Measurements from ENCODE around the gene ATP6V1F.

The ATP6V1F gene

GRCh38 chr7:128882134-128882533 lies 19.5 kb downstream of the ATP6V1F start:
- DNase-seq (ENCODE audit: low read depth, low spot score), result no peak

GRCh38 chr7:128883622-128884448 lies 21.2 kb downstream of the ATP6V1F start:
- DNase-seq (ENCODE audit: low read depth, low spot score), result no peak

- no peak for DNase-seq (ENCODE audit: low read depth, low spot score)
These were observed 22.1 kb downstream of the ATP6V1F start for GRCh38 chr7:128884561-128885369.

- DNase-seq (ENCODE audit: low read depth, low spot score), result no peak
These were observed 22.9 kb downstream of the ATP6V1F start for GRCh38 chr7:128885370-128886187.

- no peak for DNase-seq (ENCODE audit: low read depth, low spot score)
These were observed 23.9 kb downstream of the ATP6V1F start for GRCh38 chr7:128886391-128887168.

- no peak for DNase-seq (ENCODE audit: low read depth, low spot score)
These were observed 24.7 kb downstream of the ATP6V1F start for GRCh38 chr7:128887169-128888038.

- DNase-seq (ENCODE audit: low read depth, low spot score), result no peak
These were observed 25.5 kb downstream of the ATP6V1F start for GRCh38 chr7:128888039-128888755.

- no peak for DNase-seq (ENCODE audit: low read depth, low spot score)
These were observed 26.1 kb downstream of the ATP6V1F start for GRCh38 chr7:128888756-128889095.

GRCh38 chr7:128889121-128889520 lies 26.5 kb downstream of the ATP6V1F start:
- DNase-seq (ENCODE audit: low read depth, low spot score), result no peak

- no peak for DNase-seq (ENCODE audit: low read depth, low spot score)
These were observed 27.9 kb downstream of the ATP6V1F start for GRCh38 chr7:128890306-128891109.

- DNase-seq (ENCODE audit: low read depth, low spot score), result no peak
These were observed 28.7 kb downstream of the ATP6V1F start for GRCh38 chr7:128891110-128891941.

- no peak for DNase-seq (ENCODE audit: low read depth, low spot score)
These were observed 29.2 kb downstream of the ATP6V1F start for GRCh38 chr7:128891942-128892269.

- no peak for DNase-seq (ENCODE audit: low read depth, low spot score)
These were observed 30.0 kb downstream of the ATP6V1F start for GRCh38 chr7:128892521-128893250.

- DNase-seq (ENCODE audit: low read depth, low spot score), result no peak
These were observed 30.8 kb downstream of the ATP6V1F start for GRCh38 chr7:128893251-128894100.

GRCh38 chr7:128894101-128894440 lies 31.4 kb downstream of the ATP6V1F start:
- DNase-seq (ENCODE audit: low read depth, low spot score), result no peak

GRCh38 chr7:128895320-128895719 lies 32.7 kb downstream of the ATP6V1F start:
- DNase-seq (ENCODE audit: low read depth, low spot score), result no peak

- DNase-seq (ENCODE audit: low read depth, low spot score), result no peak
These were observed 36.7 kb downstream of the ATP6V1F start for GRCh38 chr7:128899392-128899791.
